Stimulated activated CD4-positive, alpha-beta T cell treated with anti-CD3 and anti-CD28 coated beads, Interleukin-4, amount 100 ng/mL, for 4 hours (primary cell): ENCODE data around the gene GGTLC1.
"Not testable (repeated sequence)": the region's sequence is repeated elsewhere in the genome, so short reads cannot be mapped to it uniquely, and the experiment has no call there.

Experiments used
- DNase-seq, 2 experiments: peaks; one replicate each; pipeline ENCODE4 v3.0.0-alpha.2; 2020

Gene GGTLC1

GRCh38 chr20:23994001-23994633, 5.5 kb upstream of the GGTLC1 start:
- not testable (repeated sequence) for DNase-seq

- not testable (repeated sequence) for DNase-seq
Measured at GRCh38 chr20:23993440-23993839, 4.9 kb upstream of the GGTLC1 start.

GRCh38 chr20:23990296-23990695, 1.7 kb upstream of the GGTLC1 start:
- not testable (repeated sequence) for DNase-seq

GRCh38 chr20:23988966-23989365, 387 bp upstream of the GGTLC1 start:
- DNase-seq, result not testable (repeated sequence)

- not testable (repeated sequence) for DNase-seq
Measured at GRCh38 chr20:23986716-23987115, 1.9 kb downstream of the GGTLC1 start.

- DNase-seq, result not testable (repeated sequence)
Measured at GRCh38 chr20:23986310-23986709, 2.3 kb downstream of the GGTLC1 start.

GRCh38 chr20:23985790-23986225, 2.8 kb downstream of the GGTLC1 start:
- DNase-seq, result not testable (repeated sequence)

- not testable (repeated sequence) for DNase-seq
Measured at GRCh38 chr20:23985066-23985789, 3.4 kb downstream of the GGTLC1 start.

- not testable (repeated sequence) for DNase-seq
Measured at GRCh38 chr20:23984476-23985023, 4.0 kb downstream of the GGTLC1 start.

- DNase-seq, result not testable (repeated sequence)
Measured at GRCh38 chr20:23982112-23983018, 6.2 kb downstream of the GGTLC1 start.

GRCh38 chr20:23981526-23981925, 7.1 kb downstream of the GGTLC1 start:
- not testable (repeated sequence) for DNase-seq

- not testable (repeated sequence) for DNase-seq
Measured at GRCh38 chr20:23981014-23981413, 7.6 kb downstream of the GGTLC1 start.

GRCh38 chr20:23979899-23980811, 8.4 kb downstream of the GGTLC1 start:
- DNase-seq, result not testable (repeated sequence)

GRCh38 chr20:23979380-23979779, 9.2 kb downstream of the GGTLC1 start:
- not testable (repeated sequence) for DNase-seq

GRCh38 chr20:23978457-23978856, 10.1 kb downstream of the GGTLC1 start:
- not testable (repeated sequence) for DNase-seq

- no peak for DNase-seq
Measured at GRCh38 chr20:23974966-23975365, 13.6 kb downstream of the GGTLC1 start.

GRCh38 chr20:23971310-23971709, 17.3 kb downstream of the GGTLC1 start:
- DNase-seq, result no peak

GRCh38 chr20:23970049-23970448, 18.5 kb downstream of the GGTLC1 start:
- DNase-seq, result no peak

- DNase-seq, result no peak
Measured at GRCh38 chr20:23967616-23967979, 21.0 kb downstream of the GGTLC1 start.

GRCh38 chr20:23966927-23967615, 21.5 kb downstream of the GGTLC1 start:
- DNase-seq, result no peak

- no peak for DNase-seq
Measured at GRCh38 chr20:23966298-23966697, 22.3 kb downstream of the GGTLC1 start.
